B cell (primary cell): ENCODE data around the gene STK35. TPM values are rescaled to one million over a fixed set of nuclear protein-coding genes. Genes with fewer than 3 reads are reported as not detected.

Source experiments
- ATAC-seq: fragments of 200-7000 bp; cut with Tn5 transposase; one replicate; pipeline ENCODE4 v1.10.0; 2021; ENCODE audit warnings: low read depth, mild to moderate bottlenecking, moderate number of reproducible peaks, moderate library complexity
- CTCF ChIA-PET: fragments of 350-600 bp; sonication (Branson Sonifier 250); formaldehyde crosslinking; loops from one replicate; lab custom pipeline; 2021; ENCODE audit warnings: antibody characterized with exemption, inconsistent platforms; lab: Charles Lee
- POLR2A ChIA-PET: fragments of 350-600 bp; sonication (Branson Sonifier 250); formaldehyde crosslinking; loops from one replicate; lab custom pipeline; 2021; ENCODE audit warnings: antibody characterized with exemption; lab: Charles Lee
- DNase-seq: peaks from one replicate; pipeline ENCODE4 v3.0.0; 2013
- H2AFZ ChIP-seq: 2 replicates; pipeline ENCODE4 v1.6.1; 2012; ENCODE audit warnings: mild to moderate bottlenecking, low read depth, low read length; ENCODE audit not compliant: insufficient read depth, poor library complexity, severe bottlenecking
- H3K27ac ChIP-seq, 2 donors: 1 replicate in 1 of 2; 2 replicates in 1 of 2; pipeline ENCODE4 v1.5.1; 2012 to 2013; ENCODE audit warnings: low read length in 2 of 2, mild to moderate bottlenecking in 2 of 2, moderate library complexity in 1 of 2
- H3K27me3 ChIP-seq, 4 experiments: fragments of 200-600 bp in 1 of 4; sonication (generic) in 1 of 4; replicated peaks in 1 of 4; 1 replicate in 2 of 4; 2 replicates in 2 of 4; pipeline versions ENCODE4 v1.6.1 to v1.7.0; 2013 to 2016; ENCODE audit warnings: low read length in 3 of 4, mild to moderate bottlenecking in 2 of 4, mixed read lengths in 1 of 4, moderate library complexity in 1 of 4; ENCODE audit not compliant: insufficient read depth in 4 of 4, control insufficient read depth in 3 of 4; ENCODE audit errors: control extremely low read depth in 1 of 4
- H3K36me3 ChIP-seq, 2 experiments: replicated peaks in 1 of 2; 1 replicate in 1 of 2; 2 replicates in 1 of 2; pipeline versions ENCODE4 v1.6.1 to v1.7.1; 2013; ENCODE audit warnings: low read length in 1 of 2; ENCODE audit not compliant: insufficient read depth in 2 of 2, control insufficient read depth in 1 of 2; ENCODE audit errors: control extremely low read depth in 1 of 2, extremely low read depth in 1 of 2
- H3K4me1 ChIP-seq, 2 donors: fragments of 200-600 bp in 1 of 2; sonication (generic) in 1 of 2; 1 replicate in 1 of 2; 2 replicates in 1 of 2; pipeline versions ENCODE4 v1.5.1 to v1.6.1; 2013 to 2017; ENCODE audit warnings: low read length in 2 of 2; ENCODE audit not compliant: control insufficient read depth in 2 of 2, insufficient read depth in 2 of 2
- H3K4me2 ChIP-seq: replicated peaks from 2 replicates; pipeline ENCODE3; 2012; ENCODE audit warnings: mild to moderate bottlenecking, low read depth, low read length; ENCODE audit not compliant: poor library complexity, severe bottlenecking
- H3K4me3 ChIP-seq, 5 experiments: fragments of 200-600 bp in 1 of 5; sonication (generic) in 1 of 5; 1 replicate in 3 of 5; 2 replicates in 2 of 5; pipeline versions ENCODE4 v1.5.1 to v1.7.0; 2011 to 2016; ENCODE audit warnings: low read length in 4 of 5, mild to moderate bottlenecking in 4 of 5, low read depth in 2 of 5, control low read depth in 1 of 5, moderate library complexity in 1 of 5; ENCODE audit not compliant: insufficient read depth in 1 of 5; ENCODE audit errors: control extremely low read depth in 1 of 5, extremely low read depth in 1 of 5
- H3K79me2 ChIP-seq: fragments of 200-600 bp; sonication (generic); one replicate; pipeline ENCODE4 v1.6.0; 2016; ENCODE audit warnings: low read length; ENCODE audit not compliant: control insufficient read depth, insufficient read depth
- H3K9ac ChIP-seq: fragments of 200-600 bp; sonication (generic); 2 replicates; pipeline ENCODE4 v1.6.1; 2017; ENCODE audit warnings: mild to moderate bottlenecking, low read length, moderate library complexity
- H3K9me3 ChIP-seq, 3 donors: one replicate each; pipeline versions ENCODE4 v1.6.1 to v1.7.1; 2013; ENCODE audit warnings: low read length in 2 of 3; ENCODE audit not compliant: control insufficient read depth in 2 of 3, insufficient read depth in 1 of 3; ENCODE audit errors: control extremely low read depth in 1 of 3
- H4K20me1 ChIP-seq: 2 replicates; pipeline ENCODE4 v1.6.0; 2012; ENCODE audit warnings: mild to moderate bottlenecking, low read length; ENCODE audit not compliant: insufficient read depth, control insufficient read depth, poor library complexity, severe bottlenecking
- H3K27ac Mint-ChIP-seq: one replicate; pipeline ENCODE4 v1.8.0; 2021; ENCODE audit warnings: mixed read lengths
- H3K27me3 Mint-ChIP-seq: one replicate; pipeline ENCODE4 v1.8.0; 2021; ENCODE audit warnings: mixed read lengths
- H3K4me1 Mint-ChIP-seq: one replicate; pipeline ENCODE4 v1.8.0; 2021; ENCODE audit warnings: mixed read lengths
- H3K4me3 Mint-ChIP-seq: one replicate; pipeline ENCODE4 v1.8.0; 2021; ENCODE audit warnings: mixed read lengths
- H3K9me3 Mint-ChIP-seq: one replicate; pipeline ENCODE4 v1.8.0; 2022; ENCODE audit warnings: mixed read lengths; ENCODE audit not compliant: insufficient read depth
- EZH2 ChIP-seq: IDR thresholded peaks from 2 replicates; pipeline ENCODE4 v1.6.1; 2012; ENCODE audit warnings: borderline replicate concordance, low read depth, mild to moderate bottlenecking, moderate library complexity, low read length; ENCODE audit not compliant: insufficient read depth, poor library complexity, severe bottlenecking
- WGBS: methylation state at CpG from one replicate; pipeline ENCODE4 v1.1.5; 2013; ENCODE audit warnings: missing lambda C conversion rate; ENCODE audit not compliant: insufficient coverage; 5-methylcytosine and 5-hydroxymethylcytosine counted together
- intact Hi-C: fragments of 100-400 bp; cut with micrococcal nuclease; formaldehyde crosslinking; loops from one replicate; pipeline ENCODE4 v1.10.0; 2022
- polyA plus RNA-seq: library from polyadenylated mRNA; depleted of rRNA; stranded (reverse); fragments of >200 nt; gene quantifications from 2 replicates; pipeline ENCODE4 v1.2.3, GENCODE V29; 2012
- total RNA-seq, 2 donors: library from RNA; stranded (reverse); fragments of 120-200 nt in 1 of 2; gene quantifications; 1 replicate in 1 of 2; 2 replicates in 1 of 2; pipeline versions ENCODE4 v1.2.3 to v1.2.4, GENCODE V29; 2013 to 2022
- TF ChIP-seq, protein P1 (sequence below): fragments of 200-600 bp; IDR thresholded peaks from one replicate; pipeline ENCODE4 v1.8.0; 2022; ENCODE audit warnings: antibody characterized with exemption, mild to moderate bottlenecking

Gene STK35
- total and polyA plus RNA-seq, 2 donors (not counting 1 experiment from before 2014, with no cell fraction given) = 12.8 to 23.9 TPM

DNA sequence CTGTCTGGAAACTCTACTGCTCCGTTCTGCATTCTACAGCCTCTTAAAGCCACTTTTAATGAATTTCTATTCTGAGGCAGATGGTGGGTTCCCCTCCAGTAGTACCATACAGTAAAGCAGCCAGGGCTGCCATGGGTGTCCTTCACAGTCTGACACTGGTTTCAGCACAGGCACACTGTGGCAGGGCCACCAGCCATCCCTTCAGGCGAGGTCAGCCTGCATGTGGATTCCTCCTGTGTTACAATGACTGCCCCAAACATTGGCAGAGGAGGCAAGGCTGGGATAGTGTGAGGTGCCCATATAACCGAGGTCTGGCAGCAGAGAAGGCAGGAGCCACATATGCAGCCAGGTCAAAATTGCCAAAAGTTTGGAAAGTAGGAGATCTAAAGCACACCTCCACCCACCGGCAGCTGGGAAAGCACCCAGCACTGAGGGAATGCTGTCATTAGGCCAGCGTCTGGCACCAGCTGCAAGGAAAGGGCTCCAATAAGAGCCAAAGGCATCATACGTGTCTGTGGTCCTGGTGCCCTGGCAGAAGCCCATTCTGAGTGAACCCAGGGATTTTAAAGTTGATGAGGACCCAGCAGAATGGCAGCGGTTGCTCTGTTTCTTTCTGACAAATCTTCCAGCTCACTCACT lies 24.0 kb downstream of the STK35 start:
- Histone ChIP-seq H3K27me3 (no peaks in the 10 kb centered on the region), H3K4me1 (peaks cover 17 to 22% of the 10 kb centered on the region in 2 donors), H3K4me2 (peak overlapping the region; percentile 31), H2AFZ (no peak overlapping the region), H3K4me3 (no peak overlapping the region), H3K9ac (no peak overlapping the region), H3K36me3 (peaks cover 0 to 2% of the 10 kb centered on the region in 2 experiments), H3K9me3 (no peaks in the 10 kb centered on the region), H3K27ac (no peak overlapping the region), H3K79me2 (peaks cover 100% of the 10 kb centered on the region), H4K20me1 (peaks cover 100% of the 10 kb centered on the region)
- Mint-ChIP-seq H3K27me3 (no peaks in the 10 kb centered on the region), H3K27ac (peak overlapping the region; percentile 57), H3K4me3 (no peak overlapping the region), H3K9me3 (no peaks in the 10 kb centered on the region), H3K4me1 (peaks cover 73% of the 10 kb centered on the region)
- TF ChIP-seq, protein P1, sequence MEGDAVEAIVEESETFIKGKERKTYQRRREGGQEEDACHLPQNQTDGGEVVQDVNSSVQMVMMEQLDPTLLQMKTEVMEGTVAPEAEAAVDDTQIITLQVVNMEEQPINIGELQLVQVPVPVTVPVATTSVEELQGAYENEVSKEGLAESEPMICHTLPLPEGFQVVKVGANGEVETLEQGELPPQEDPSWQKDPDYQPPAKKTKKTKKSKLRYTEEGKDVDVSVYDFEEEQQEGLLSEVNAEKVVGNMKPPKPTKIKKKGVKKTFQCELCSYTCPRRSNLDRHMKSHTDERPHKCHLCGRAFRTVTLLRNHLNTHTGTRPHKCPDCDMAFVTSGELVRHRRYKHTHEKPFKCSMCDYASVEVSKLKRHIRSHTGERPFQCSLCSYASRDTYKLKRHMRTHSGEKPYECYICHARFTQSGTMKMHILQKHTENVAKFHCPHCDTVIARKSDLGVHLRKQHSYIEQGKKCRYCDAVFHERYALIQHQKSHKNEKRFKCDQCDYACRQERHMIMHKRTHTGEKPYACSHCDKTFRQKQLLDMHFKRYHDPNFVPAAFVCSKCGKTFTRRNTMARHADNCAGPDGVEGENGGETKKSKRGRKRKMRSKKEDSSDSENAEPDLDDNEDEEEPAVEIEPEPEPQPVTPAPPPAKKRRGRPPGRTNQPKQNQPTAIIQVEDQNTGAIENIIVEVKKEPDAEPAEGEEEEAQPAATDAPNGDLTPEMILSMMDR = no peak
- no peak for TF ChIP-seq EZH2
- ChIA-PET POLR2A (no interaction called here), CTCF (interaction anchor here (1.2 to 2.6 kb wide), 5 partner anchors 23 to 622 kb away, joined by 3 to 28 read pairs (median 10); no protein-coding TSS in a partner anchor)
- intact Hi-C loops = loop anchor here (2.0 kb wide), 1 partner anchor 47 kb away; no protein-coding TSS in a partner anchor
- 81% methylated on average over 7 of the region's 7 CpGs for WGBS
- no peak for DNase-seq
- ATAC-seq = no peak

DNA sequence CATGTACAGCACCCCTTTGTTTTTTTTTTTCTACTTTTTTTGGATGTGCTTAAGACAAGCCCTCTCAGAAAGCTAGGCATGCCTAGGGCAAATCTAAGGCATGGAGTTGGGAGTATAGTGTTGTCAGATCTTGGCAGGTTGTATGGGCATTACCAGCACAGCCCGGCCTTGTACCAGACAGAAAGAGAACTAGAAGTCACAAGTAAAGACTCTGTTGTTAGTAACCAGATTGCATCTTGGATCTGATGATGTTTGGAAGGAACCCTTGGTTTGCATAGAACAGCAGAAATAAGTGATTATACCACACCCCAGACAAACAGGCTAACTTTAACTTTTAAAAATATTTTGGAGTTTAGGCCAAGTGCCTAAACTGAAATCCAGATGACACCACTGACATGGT lies 25.6 kb downstream of the STK35 start:
- Histone ChIP-seq H3K9me3 (no peaks in the 10 kb centered on the region), H3K9ac (no peak overlapping the region), H4K20me1 (peaks cover 100% of the 10 kb centered on the region), H2AFZ (no peak overlapping the region), H3K36me3 (peaks cover 0 to 5% of the 10 kb centered on the region in 2 experiments), H3K27me3 (no peaks in the 10 kb centered on the region), H3K4me2 (no peak overlapping the region), H3K79me2 (peaks cover 95% of the 10 kb centered on the region), H3K27ac (no peak overlapping the region), H3K4me3 (no peak overlapping the region), H3K4me1 (peaks cover 17 to 22% of the 10 kb centered on the region in 2 donors)
- DNase-seq (no peak), ATAC-seq (no peak)
- POLR2A ChIA-PET = no interaction called here
- Mint-ChIP-seq H3K4me1 (peaks cover 70% of the 10 kb centered on the region), H3K4me3 (no peak overlapping the region), H3K9me3 (no peaks in the 10 kb centered on the region), H3K27ac (no peak overlapping the region), H3K27me3 (no peaks in the 10 kb centered on the region)
- WGBS = no CpG with 5 or more reads among the region's 1 CpG
- CTCF ChIA-PET = interaction anchor here (1.4 kb wide), 1 partner anchor 162 kb away, joined by 3 read pairs; no protein-coding TSS in a partner anchor
- TF ChIP-seq EZH2 = no peak
- TF ChIP-seq, protein P1 = no peak
- intact Hi-C loops = no loop called here
